ENCODE data around the gene SPOCK3.

DNA sequence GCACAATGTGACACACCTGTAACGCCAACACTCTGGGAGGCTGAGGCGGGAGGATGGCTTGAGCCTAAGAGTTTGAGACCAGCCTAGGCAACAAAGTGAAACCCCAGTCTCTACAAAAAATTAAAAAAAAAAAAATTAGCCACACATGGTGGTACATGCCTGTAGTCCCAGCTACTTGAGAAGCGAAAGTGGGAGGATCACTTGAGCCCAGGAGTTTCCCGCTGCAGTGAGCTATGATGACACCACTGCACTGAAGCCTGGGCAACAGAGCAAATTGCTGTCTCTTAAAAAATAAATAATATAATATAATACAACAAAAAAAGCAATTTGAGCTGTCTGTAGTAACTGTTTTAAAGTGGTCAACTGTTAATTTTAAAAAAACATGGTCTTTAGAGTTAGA lies 13.2 kb downstream of the SPOCK3 start:
- no peak for TF ChIP-seq ZNF274 (IDR thresholded peaks at IDR 0.05; ENCODE audit: low read depth, low read length)
- no peak for TF ChIP-seq SUZ12 (IDR thresholded peaks at IDR 0.05; ENCODE audit: extremely low read depth, insufficient read depth, insufficient read length)

All from NT2/D1 (cell line).